GM12864 (cell line): ENCODE measurements around the gene ADGRG3.

ENCODE experiments used
- DNase-seq: peaks from one replicate; pipeline ENCODE4 v3.0.0-alpha.2; 2011; ENCODE audit warnings: low read depth
- H3K4me3 ChIP-seq: 2 replicates; pipeline ENCODE4 v1.5.1; 2011; ENCODE audit warnings: mild to moderate bottlenecking, low read depth, low read length, control low read depth
- CTCF ChIP-seq: IDR thresholded peaks from 2 replicates; pipeline ENCODE4 v1.5.1; 2011; ENCODE audit warnings: low read depth, mild to moderate bottlenecking, moderate library complexity, low read length, control low read depth, inconsistent platforms; ENCODE audit errors: missing control alignments

ADGRG3 gene

DNA sequence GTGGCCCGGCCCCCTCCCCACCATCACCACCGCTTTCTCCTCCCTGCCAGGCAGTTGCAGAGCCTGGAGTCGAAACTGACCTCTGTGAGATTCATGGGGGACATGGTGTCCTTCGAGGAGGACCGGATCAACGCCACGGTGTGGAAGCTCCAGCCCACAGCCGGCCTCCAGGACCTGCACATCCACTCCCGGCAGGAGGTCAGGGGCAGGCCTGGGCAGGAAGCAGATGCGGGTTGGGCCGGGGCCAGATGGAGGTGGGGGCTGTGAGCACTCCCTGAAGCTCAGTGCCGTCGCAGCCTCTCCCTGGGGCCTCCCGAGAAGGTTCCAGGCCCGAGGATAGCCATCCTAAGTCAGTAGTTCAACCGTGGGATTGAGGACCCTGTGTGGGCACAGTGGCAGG is 14.2 kb upstream of the ADGRG3 start:
- no peak overlapping the region for H3K4me3 ChIP-seq
- no peak for DNase-seq
- no peak for TF ChIP-seq CTCF

DNA sequence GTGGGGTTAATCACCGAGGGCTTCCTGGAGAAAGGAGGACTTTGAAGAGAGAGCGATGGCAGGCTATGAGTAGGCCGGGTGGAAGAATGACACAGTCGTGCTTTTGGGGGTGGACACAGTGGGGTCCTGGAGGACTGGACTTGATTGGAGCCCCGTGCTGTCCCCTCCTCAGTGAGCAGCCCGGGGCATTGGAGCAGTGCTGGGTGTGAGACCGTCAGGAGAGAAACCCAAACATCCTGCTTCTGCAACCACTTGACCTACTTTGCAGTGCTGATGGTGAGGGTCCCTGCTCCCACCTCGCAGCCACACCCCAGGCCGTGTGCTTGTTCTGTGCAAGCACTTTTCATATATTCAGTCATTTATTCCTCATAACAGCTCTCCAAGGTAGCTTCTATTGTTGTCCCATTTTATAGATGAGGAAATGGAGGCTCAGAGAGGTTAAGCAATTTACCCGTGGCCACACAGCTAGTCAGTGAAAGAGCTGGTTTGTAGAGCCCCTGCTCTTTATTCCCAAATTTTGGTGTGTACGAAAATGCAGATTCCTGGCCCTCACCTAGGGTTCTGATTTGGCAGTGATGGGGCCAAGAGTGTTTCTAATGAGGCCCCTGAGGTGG is 11.7 kb upstream of the ADGRG3 start:
- TF ChIP-seq CTCF, result no peak
- DNase-seq, result no peak

DNA sequence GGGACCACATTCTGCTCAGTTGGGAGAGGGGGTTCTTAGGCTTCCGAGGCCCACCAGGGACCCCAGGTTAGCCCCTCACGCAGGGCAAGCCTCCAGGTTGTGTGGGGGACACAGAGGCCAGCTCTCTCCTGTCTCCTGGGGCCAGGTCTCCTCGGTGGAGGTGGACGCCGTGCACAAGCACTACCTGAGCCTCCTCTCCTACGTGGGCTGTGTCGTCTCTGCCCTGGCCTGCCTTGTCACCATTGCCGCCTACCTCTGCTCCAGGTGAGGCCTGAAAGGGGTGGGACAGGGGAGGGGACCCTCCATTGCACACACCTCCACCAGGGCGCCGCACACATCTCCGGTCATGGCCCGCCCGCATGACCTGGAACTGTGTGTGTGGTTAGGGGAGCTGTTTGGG is 10.9 kb upstream of the ADGRG3 start:
- DNase-seq, result no peak
- TF ChIP-seq CTCF, result no peak
- H3K4me3 ChIP-seq, result no peak overlapping the region

More for the DNA sequence above, 11.7 kb upstream of the ADGRG3 start:
- H3K4me3 ChIP-seq, result no peak overlapping the region

- H3K4me3 ChIP-seq, result no peak overlapping the region
- TF ChIP-seq CTCF, result no peak
- no peak for DNase-seq
Observed at GRCh38 chr16:57658130-57658877, 9.8 kb upstream of the ADGRG3 start.

DNA sequence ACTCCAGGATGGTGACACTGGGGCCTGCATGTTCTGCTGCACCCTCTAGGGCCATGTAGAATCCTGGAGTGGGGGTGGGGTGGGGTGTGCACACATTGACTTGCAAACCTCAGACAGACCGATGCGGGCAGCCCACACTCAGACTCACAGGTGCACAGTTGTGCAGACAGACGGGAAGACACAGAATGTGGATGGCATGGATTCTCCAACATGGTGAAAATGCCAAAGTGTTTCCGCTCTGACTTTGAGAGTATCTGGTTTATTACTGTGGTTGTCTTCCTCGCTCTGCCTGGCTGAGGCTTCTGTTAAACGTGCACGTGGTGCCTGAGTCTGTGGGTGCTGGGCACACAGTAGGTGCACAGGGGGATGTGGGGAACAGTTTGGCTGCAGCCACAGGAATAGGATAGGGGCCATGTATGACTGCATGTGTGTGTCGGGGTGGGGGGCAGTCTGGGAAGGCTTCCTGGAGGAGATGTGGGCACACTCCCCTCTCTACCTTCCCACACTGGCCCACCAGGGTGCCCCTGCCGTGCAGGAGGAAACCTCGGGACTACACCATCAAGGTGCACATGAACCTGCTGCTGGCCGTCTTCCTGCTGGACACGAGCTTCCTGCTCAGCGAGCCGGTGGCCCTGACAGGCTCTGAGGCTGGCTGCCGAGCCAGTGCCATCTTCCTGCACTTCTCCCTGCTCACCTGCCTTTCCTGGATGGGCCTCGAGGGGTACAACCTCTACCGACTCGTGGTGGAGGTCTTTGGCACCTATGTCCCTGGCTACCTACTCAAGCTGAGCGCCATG is 9.0 kb upstream of the ADGRG3 start:
- no peak for DNase-seq

More for the DNA sequence above, 9.0 kb upstream of the ADGRG3 start:
- no peak overlapping the region for H3K4me3 ChIP-seq
- TF ChIP-seq CTCF, result no peak
